ENCODE measurements around the gene CHD3.
"Not testable (repeated sequence)": the region's sequence is repeated elsewhere in the genome, so short reads cannot be mapped to it uniquely, and the experiment has no call there.

CHD3 gene

DNA sequence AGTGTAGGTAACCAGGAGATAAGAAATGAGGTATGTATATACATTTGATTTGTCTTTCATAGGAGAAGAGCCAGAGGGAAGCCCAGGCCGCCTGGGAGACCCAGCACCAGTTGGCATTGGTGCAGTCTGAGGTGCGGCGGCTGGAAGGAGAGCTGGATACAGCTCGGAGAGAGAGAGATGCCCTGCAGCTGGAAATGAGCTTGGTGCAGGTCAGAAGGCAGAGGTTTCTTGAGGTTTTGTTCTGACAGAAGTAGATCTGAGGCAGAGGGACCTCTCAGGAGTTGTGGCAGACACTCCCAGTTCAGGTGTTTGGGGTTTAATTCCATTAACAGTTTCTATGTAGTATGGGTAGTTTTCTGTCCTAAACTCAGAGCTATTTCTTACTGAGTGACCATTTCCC lies 51.4 kb downstream of the CHD3 start:
- no peak for FAIRE-seq

DNA sequence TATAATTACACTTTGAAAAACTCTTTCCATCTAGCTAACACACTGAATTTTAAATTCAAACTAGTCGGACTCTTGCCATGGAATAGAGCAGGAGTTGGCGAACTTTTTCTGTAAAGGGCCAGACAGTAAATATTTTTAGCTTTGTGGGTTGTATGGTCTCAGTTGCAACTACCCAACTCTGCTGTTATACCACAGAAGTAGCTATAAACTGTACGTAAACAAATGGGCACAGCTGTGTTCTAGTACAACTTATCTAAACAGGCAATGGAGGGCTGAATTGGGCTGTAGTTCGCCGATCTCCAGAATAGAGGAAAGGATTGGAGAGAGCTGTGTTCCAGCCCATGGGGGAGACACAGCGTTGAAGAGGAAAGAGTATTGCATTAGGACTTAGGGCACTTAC lies 52.2 kb downstream of the CHD3 start:
- FAIRE-seq, result no peak

DNA sequence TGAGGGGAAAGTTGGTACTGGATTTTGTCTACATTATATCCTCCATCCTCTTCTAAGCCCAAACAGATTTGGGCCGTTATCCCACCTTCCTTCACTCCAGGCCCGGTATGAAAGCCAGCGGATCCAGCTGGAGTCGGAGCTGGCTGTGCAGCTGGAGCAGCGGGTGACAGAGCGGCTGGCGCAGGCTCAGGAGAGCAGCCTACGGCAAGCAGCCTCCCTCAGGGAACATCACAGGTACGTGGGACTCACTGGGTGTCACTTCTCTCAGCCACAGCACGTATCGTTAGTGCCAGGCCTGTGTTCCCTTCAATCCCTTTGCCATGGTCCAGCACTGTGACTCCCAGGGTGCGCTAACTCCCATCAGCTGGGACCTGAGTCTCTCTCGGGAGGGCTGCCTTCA lies 54.7 kb downstream of the CHD3 start:
- no peak for FAIRE-seq

DNA sequence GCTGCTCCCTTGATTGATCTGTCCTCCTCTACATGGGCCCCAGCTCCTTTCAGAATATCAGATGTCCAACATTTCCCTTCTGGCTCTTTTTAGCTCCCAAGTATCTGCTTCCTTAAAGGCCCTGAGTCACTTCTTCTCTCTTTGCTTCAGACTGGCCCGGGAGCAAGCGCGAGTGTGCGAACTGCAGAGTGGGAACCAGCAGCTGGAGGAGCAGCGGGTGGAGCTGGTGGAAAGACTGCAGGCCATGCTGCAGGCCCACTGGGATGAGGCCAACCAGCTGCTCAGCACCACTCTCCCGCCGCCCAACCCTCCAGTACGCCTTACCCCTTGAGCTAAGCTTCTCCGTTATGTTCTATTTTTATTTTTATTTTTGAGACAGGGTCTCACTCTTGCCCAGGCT lies 55.7 kb downstream of the CHD3 start:
- FAIRE-seq, result no peak

DNA sequence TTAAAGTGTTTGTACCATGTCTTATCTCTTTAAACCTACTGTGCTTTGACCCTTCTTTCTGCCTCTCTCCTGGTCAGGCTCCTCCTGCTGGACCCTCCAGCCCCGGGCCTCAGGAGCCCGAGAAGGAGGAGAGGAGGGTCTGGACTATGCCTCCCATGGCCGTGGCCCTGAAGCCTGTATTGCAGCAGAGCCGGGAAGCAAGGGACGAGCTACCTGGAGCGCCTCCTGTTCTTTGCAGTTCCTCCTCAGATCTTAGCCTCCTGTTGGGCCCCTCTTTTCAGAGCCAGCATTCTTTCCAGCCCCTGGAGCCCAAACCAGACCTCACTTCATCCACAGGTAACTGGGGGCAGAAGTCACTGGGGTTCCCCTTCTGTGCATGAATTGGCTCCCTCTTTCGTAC lies 57.1 kb downstream of the CHD3 start:
- no peak for FAIRE-seq

DNA sequence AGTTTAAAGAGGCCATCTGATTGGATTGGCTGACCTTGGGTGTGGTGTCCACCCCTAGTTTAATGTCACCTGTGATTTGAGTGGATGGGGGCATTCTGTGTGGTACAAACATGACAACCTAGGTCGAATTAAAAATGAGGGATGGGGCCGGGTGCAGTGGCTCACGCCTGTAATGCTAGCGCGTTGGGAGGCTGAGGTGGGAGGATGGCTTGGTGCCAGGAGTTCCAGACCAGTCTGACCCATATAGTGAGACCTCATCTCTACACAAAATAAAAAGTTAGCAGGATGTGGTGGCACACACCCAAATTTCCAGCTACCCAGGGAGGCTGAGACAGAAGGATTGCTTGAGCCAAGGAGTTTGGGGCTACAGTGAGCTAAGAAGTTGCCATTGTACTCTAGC lies 57.9 kb downstream of the CHD3 start:
- no peak for FAIRE-seq

DNA sequence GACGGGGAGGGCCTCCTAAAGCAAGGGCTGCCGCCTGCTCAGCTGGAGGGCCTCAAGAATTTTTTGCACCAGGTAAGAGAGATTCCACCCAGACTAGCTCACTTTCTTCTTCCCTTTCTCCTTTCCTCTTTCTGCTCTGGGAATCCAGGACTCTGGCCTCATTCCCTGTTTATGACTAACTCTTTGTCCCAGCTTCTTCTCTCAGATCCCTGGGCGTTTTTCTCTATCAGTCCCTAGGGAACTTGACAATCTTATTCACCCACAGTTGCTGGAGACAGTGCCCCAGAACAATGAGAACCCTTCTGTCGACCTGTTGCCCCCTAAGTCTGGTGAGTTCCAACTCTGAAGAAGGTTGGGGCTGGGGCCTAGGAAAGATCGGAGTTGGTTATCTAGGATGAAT lies 59.1 kb downstream of the CHD3 start:
- no peak for FAIRE-seq

DNA sequence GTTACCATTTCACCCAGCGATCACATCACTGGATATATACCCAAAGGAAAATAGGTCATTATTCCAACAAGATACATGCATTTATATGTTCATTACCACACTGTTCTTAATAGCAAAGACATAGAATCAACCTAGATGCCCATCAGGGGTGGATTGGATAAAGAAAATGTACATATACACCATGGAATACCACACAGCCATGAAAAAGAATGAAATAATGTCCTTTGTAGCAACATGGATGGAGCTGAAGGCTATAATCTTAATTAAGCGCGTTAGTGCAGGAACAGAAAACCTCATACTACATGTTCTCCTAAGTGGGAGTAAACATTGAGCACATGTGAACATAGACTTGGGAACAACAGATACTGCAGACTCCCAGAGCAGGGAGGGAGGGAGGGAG lies 62.0 kb downstream of the CHD3 start:
- FAIRE-seq, result no peak

DNA sequence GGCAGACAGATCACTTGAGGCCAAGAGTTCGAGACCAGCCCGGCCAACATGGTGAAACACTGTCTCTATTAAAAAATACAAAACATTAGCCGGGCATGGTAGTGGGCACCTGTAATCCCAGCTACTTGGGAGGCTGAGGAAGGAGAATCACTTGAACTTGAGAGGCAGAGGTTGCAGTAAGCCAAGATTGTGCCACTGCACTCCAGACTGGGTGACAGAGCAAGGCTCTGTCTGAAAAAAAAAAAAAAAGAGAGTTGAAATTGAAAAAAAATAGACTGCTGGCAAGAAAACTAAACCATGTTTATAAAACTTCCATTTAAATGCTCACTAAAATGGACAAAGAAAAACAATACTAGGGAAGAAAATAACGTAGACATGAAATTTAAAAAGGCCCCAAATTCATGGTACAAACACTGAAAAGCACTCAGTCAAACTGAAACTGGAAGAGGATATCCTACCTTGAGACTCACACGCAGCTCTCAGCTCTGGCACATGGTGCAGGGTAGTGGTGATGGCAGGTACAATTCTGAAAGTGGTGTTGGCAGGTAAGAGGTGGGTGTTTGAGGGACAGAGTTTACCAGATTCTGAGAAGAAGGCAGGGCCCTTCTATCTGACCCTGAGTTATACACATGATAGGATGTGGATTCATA lies 62.7 kb downstream of the CHD3 start:
- FAIRE-seq, result no peak

DNA sequence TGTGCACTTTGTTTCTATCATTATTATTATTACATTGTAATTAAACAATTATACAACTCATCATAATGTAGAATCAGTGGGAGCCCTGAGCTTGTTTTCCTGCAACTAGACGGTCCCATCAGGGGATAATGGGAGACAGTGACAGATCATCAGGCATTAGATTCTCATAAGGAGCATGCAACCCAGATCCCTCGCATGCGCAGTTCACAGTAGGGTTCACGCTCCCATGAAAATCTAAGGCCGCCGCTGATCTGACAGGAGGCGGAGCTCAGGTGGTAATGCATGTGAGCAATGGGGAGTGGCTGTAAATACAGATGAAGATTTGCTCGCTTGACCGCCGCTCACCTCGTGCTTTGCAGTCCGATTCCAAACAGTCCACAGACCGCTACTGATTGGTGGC lies 64.7 kb downstream of the CHD3 start:
- FAIRE-seq, result not testable (repeated sequence)

DNA sequence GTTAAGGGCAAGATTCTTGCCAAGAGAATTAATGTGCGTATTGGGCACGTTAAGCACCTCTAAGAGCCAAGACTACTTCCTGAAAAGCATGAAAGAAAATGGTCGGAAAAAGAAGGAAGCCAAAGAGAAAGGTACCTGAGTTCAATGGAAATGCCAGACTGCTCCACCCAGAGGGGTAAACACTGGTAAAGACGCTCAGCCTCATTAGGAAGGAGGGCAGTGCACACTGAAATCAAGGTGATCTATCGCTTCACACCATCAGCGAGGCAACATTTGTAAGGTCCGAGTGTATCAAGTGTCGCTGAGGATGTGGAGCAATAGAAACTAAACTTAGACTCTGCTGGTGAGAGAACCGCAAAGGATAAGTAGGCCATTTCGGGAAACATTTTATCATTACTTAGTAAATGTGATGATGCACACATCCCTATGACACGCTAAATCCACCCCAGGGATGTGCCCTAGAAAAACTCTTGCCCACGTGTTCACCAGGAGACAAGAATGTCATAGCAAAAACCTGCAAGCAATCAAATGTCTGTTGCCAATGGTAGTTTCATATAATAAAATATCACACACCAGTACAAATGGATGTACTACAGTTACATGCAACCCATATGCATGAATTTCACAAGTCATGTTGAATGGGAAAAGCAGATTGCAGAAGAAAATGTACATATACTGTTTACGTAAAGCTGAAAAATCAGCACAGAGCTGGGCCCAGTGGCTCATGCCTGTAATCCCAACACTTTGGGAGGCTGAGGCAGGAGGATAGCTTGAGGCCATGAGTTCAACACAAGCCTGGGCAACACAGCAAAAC lies 67.0 kb downstream of the CHD3 start:
- no peak for FAIRE-seq

DNA sequence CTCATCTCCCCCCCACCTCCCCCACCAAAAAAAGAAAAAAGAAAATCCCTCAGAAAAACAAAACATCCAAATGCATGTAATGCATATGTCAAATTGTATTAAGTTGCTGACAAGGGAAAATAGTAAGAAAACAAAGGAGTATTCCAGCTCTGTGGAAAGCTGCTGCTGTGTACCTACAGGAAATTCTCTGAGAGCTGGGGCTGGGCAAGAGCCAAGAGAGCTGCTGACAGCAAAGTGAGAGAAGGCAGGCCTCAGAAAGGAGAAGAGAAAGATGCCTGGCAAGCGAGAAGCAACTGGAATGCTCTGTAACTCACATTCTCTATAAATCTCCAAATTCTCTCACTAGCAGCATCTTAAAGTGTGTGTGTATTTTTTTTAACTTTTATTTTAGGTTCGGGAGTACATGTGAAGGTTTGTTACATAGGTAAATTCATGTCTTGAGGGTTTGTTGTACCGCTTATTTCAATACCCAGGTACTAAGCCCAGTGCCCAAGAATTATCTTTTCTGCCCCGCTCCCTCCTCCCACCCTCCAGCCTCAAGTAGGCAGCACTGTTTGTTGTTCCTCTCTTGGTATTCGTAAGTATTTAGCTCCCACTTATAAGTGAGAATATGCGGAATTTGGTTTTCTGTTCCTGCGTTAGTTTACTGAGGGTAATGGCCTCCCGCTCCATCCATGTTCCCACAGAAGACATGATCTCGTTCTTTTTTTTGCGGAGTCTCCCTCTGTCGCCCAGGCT lies 67.8 kb downstream of the CHD3 start:
- no peak for FAIRE-seq

DNA sequence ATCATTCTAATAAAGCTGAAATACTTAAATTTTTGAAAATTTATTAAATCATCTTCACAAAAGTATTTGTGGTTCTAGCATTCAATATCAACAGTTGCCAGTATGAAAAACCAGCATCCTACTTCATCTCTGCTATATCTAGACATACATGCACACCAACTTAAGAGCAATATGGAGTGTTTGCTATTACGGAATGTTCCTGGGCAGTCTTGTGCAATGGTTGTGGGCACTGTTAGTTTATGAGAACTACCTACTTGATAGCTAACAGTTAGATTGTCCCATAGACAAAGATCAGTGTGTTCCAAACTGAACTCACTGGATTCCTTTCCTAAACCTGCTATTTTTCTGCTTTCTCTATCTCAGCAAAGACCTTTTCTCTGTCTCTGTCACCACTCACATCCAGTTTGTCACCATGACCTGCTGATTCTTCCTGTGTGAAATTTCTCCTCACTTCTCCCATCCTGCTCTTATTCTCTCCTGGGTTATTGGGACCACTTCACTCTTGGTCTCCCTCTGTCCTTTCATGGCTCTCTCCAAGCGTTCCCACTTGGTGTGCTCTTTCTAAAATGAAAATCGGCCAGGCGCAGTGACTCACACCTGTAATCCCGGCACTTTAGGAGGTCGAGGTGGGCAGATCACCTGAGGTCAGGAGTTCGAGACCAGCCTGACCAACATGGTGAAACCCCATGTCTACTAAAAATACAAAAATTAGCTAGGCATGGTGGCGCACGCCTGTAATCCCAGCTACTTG lies 71.1 kb downstream of the CHD3 start:
- FAIRE-seq, result no peak

DNA sequence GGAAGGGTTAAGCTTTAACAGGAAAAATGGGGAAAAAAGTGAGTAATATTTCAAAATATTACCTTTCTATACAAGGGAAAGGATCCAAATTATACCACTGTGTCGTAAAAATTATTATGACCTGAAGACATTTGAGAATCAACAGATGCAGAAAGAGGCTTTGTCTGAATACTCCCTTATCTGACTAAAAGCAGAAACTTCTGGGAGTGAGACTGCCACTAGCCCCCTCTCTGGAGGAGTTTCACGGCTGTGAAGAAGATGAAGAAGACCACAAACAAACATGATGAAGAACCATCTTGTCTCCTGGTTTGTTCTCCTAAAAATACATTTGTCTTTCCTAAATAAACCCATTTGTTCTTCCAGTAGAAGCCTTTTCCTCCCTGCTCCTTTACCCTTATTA lies 72.8 kb downstream of the CHD3 start:
- FAIRE-seq, result no peak

Data from islet of Langerhans (tissue), 1 donor.